NCI-H524 (cell line): ENCODE results near the gene YWHAE.
"Not testable (repeated sequence)": the region's sequence is repeated elsewhere in the genome, so short reads cannot be mapped to it uniquely, and the experiment has no call there.

ENCODE experiments used
- DNase-seq, 2 experiments: peaks; one replicate each; lab custom pipeline; 2025; lab: John Stamatoyannopoulos, UW

The YWHAE gene

DNA sequence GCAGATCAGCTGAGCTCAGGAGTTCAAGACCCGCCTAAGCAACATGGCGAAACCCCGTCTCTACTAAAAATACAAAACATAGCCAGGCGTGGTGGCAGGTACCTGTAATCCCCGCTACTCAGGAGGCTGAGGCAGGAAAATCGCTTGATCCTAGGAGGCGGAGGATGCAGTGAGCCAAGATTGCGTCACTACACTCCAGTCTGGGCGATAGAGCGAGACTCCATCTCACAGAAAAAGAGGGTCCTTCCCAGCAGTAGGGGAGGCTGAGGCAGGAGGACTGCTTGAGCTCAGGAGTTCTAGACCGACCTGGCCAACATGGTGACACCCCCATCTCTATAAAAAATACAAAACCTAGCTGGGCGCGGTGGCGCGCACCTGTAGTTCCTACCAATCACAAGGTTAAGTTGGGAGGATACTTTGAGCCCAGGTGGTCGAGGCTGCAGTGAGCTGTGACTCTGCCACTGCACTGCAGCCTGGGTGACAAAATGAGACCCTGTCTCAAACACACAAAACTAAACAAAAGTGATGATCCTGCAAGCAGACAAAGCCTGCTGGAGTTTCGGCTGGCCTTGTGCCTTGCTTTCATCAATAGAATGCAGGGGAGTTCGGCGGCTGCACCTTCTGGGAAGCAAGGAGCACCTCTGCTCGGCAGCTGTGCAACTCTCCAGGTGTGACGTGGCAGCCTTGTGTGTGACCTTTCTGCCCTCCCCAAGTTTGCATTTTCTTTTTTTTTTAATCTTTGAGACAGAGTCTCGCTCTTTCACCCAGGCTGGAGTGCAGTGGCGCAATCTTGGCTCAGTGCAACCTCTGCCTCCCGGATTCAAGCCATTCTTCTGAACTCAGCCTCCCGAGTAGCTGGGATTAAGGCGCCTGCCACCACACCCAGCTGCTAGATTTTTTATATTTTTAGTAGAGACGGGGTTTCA, 12.4 kb upstream of the YWHAE start:
- no peak for DNase-seq

DNA sequence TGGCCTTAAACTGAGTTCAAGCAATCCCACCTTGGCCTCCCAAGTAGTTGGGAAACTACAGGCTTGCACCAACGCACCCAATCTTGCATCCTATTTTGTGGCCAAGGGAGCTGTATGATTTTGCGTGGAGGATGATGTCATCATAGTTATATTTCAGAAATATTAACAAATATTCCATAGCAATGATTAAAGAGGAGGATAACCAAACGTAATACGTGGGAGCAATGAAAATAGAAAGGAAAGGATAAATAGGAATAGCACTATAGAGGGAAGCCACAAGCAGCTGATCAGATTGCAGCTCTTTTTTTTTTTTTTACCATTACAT, 2.2 kb upstream of the YWHAE start:
- no peak for DNase-seq

DNA sequence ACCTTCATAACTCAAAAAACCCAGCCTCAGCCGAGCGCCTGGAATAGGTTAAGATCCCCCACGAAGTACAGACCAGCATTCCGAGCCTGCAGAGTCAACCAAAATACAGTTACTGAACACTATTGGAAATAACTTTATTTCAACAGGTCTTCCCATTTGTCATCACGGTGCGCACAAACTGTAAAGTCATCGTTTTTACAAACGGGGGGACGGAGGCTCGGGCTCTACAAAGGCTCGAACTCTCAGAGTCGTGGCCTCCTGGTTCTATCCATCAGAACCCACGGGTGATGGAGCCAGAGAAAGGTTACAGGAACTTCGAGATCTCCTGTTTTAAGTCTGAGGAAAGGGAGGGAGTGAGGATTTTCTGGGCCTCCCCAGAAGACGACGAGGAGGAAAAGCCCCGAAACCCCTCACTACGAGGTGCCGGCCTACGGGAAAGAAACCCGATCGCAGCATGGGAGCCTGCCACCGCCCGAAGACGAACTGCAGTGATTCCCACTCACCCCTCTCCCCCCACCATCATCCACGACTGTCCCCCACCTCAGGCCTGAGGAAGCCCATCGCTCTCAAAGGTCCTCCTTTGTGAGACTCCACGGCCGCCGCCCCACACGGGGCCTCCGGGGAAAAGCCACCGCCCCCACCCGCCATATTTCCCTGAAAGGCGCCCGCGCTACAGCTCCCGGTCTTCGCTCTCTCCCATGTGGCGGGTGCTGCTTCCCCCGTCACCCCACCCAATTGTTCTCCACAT, 917 bp downstream of the YWHAE start:
- no peak for DNase-seq

DNA sequence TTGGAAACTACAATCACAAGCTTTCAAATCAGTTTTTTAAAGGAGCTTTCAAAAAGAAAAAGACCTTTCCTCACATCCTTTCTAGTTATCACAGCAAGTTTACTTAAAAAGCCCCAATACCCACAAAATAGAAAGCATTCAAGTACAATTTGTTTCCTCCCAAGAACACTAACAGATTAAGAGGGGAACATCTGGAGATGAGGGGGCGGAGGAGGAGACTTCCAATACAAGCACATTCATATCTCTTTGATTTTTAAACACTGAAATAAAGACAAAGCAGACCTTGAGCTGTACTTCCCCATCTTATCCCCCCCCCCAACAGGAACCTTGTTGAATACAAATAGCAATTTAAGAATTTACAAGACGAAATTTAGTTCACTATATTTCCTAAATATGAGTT, 2.0 kb downstream of the YWHAE start:
- peak in 1 of 2 experiments; percentile 31 for DNase-seq

DNA sequence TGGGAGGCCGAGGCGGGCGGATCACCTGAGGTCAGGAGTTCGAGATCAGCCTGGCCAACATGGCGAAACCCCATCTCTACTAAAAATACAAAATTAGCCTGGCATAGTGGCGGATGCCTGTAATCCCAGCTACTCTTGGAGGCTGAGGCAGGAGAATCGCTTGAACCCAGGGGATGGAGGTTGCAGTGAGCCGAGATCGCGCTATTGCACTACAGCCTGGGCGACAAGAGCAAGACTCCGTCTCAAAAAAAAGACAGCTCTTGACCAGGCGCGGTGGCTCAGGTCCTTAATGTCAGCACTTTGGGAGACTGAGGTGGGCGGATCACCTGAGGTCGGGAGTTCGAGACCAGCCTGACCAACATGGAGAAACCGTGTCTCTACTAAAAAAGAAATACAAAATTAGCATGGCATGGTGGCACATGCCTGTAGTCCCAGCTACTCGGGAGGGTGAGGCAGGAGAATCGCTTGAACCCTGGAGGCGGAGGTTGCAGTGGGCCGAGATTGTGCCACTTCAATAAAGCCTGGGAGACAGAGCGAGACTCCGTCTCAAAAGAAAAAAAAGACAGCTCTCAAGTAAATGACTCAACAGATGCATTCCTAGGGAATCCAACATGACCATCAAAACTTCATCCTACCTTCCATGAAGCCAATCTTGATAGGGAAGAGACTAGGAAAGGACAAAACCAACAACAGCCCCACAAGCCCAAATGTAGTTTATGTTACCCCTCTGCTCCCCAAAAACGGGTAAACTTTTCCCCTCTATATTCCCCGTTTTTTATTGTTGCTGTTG, 4.0 kb downstream of the YWHAE start:
- DNase-seq = not testable (repeated sequence)

DNA sequence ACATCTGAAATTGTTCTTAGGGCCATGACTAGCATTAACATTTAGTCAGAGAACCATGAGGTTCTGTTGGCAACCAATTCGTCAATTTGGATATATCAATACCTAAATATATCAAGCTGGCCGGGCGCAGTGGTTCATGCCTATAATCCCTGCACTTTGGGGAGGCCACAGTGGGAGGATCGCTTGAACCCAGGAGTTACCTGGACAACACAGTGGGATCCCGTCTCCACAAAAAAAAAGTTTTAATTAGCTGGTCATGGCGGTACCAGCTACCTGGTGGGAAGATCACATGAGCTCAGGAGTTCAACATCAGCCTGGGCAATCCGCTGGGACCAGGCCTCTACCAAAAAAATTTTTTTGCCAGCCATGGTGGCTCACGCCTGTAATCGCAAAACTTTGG, 8.4 kb downstream of the YWHAE start:
- DNase-seq = no peak

DNA sequence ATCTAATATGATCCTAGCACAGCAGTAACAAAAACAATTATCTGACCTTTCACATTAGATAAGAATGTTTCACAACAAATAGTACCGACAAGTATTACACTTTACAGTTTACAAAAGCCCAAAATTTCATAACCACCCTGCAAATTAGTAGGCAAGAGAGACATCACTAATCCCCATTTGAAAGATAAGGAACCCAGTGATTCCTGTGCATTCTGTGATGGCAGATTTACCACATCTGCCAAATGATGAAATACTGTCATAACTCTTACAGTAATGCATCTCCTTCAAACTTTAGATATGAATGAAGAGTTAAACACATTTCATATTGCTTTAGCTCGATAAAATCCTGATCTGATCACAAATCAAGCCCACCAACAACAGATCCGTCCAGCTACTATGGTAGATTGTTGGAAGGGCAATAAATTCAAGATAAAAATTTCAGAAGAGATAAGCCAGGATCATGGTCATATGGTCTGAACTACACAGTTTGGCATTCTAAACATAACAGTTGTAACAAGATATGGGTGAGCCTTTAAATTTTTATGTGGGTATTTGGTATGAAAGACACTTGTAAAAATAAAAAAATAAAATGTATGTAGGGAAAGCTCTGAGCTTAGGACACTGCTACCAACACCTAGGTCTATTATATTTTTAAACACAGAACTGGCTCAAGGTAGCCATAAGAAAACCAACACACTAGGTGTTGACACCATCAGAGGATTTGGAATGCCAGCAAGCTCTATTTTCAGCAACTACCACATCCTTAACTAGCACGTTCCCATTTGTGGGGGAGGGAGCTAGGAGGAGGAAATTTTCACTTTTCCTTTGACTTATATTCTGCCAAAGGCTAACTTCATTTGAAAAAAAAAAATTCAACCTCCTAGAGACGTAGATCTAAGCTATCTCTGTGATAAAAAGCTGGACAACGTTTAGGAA, 9.3 kb downstream of the YWHAE start:
- DNase-seq = no peak

DNA sequence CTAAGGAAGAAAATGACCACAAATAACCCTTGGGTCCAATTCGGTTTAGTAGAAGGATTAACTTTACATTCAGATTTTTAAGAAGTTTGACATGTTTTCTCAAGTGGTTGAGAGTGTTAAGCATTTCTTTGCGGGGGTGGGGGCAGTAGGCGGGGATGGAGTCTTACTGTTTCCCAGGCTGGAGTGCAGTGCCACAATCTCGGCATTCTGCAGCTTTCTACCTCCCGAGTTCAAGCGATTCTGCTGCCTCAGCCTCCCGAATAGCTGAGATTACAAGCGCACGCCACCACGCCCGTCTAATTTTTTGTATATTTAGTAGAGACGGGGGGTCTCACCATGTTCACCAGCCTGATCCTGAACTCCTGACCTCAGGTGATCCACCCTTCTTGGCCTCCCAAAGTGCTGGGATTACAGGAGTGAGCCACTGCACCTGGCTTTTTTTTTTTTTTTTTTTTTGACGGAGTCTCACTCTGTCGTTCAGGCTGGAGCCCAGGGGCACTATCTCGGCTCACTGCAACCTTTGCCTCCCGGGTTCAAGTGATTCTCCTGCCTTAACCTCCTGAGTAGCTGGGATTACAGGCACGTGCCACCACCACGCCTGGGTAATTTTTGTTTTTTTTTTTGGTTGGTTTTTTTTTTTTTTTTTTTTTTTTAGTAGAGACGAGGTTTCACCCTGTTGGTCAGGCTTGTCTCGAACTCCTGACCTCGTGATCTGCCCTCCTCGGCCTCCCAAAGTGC, 12.4 kb downstream of the YWHAE start:
- not testable (repeated sequence) for DNase-seq

DNA sequence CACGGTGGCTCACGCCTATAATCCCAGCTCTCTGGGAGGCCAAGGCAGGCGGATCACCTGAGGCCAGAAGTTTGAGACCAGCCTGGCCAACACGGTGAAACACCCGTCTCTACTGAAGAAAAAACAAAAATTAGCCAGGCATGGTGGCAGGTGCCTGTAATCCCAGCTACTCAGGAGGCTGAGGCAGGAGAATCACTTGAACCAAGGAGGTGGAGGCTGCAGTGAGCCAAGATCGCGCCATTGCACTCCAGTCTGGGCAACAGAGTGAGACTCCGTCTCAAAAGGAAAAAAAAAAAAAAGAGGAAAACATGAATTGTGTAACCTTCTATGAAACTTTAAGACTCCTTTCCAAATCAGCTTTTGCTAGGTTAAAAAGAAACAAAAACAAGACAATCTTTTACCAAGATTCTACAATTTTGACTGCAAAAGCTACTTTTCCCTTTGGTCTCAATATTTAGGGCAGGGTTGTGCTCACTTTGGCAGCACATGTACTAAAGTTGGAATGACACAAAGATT, 13.3 kb downstream of the YWHAE start:
- not testable (repeated sequence) for DNase-seq

DNA sequence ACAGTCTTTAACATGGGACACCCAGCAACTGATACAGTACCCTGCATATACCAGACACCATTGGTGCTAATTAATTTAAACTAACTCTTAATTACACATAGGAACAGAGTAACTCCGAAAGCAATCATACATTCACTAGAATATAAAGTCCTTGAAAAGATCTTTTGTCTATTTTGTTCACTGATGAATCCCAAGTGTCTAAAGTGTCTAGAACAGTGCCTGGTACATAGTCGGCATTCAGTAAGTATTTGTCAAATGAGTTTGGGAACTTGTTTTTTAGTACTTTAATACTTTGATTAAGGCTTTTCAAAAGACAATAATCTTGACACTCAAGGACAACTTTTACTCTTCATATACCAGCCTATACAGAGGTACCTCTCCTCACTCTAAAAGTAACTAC, 13.8 kb downstream of the YWHAE start:
- no peak for DNase-seq

DNA sequence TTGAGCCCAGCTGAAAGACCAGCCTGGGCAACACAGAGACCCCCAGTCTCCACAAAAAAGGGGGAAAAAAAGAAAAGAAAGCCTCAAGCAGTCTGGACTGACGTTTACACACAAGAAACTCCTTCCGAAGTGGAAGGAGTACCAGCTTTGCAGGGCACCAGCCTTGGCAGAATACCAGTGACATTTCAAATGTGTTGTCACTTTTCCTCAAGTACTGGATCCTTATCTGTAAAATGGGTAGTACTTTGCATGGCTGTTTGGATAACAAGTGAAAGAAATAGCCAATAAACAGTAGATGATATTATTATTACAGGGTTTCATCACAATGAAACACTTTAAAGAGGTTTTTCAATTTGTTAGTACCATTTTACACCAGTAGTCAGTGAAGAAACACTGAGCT, 14.2 kb downstream of the YWHAE start:
- DNase-seq = no peak

DNA sequence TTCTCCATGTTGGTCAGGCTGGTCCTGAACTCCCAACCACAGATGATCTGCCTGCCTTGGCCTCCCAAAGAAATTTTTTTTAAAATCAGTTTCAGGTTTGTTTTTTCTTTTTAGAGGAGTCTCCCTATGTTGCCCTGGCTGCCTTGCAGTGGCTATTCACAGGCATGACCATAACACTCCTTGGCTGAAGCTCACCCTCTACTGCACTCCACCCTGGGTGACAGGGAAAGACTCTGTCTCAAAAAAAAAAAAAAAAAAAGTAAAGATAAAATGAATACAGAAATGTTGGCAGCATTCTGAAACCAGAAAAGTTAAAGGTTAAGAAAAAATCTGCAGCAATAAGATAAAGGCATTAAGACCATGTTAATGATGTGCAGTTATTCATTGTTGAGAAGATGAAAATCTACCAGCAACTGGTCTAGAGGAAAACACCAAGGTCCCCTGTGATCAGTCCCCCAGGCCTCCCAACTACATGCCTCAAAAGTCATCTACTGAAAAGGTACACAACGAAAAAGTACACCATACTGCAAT, 15.1 kb downstream of the YWHAE start:
- DNase-seq = no peak

DNA sequence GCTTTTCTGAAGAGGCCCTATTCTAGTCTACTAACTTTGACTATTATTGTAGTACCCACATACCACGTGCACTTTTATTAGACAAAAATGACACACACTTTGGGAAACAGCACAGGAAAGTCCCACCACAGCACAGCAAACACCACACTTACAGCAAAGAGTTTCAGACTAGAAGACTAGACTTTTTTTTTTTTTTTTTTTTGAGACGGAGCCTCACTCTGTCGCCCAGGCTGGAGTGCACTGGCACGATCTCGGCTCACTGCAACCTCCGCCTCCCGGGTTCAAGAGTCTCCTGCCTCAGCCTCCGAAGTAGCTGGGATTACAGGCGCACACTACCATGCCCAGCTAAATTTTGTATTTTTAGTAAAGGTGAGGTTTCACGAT, 20.1 kb downstream of the YWHAE start:
- no peak for DNase-seq

DNA sequence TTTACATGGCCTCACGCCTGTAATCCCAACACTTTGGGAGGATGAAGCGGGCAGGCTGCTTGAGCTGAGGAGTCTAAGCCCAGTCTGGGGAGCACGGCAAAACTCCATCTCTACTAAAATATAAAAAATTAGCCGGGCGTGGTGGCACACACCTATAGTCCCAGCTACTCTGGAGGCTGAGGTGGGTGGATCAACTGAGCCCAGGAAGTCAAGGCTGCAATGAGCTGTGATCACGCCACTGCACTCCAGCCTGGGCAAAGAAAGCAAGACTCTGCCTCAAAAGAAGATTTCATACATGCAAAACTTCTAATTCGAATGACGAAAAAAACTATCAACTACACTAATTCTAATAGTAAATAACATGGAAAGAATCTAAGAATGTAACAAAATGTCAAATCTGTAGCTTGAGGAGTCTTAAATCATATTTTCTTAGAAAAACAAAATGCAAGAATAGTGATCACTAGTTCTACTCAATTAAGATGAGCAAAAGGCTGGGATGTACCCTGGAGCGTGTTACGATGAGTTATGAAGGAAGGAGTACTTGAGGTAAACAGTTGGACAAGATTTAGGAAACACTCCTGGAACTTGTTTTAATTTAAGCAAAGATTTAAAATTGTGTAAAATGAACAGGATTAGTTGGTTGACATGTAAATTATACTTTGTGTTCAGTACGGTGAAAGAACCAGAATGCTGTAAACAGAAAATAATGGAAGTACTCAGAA, 20.7 kb downstream of the YWHAE start:
- DNase-seq = no peak

DNA sequence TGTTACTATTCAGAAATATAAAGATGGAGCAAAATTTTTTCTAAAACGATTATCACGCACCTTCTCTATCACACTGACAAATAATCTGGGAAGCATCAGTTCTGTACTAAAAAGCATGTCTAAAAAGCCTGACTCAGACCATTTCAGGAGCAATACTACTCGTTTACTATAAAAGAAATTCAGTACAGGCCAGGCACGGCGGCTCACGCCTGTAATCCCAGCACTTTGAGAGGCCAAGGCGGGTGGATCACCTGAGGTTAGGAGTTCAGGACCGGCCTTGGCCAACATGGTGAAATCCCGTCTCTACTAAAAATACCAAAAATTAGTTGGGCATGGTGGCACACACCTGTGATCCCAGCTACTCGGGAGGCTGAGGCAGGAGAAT, 21.6 kb downstream of the YWHAE start:
- DNase-seq = not testable (repeated sequence)

DNA sequence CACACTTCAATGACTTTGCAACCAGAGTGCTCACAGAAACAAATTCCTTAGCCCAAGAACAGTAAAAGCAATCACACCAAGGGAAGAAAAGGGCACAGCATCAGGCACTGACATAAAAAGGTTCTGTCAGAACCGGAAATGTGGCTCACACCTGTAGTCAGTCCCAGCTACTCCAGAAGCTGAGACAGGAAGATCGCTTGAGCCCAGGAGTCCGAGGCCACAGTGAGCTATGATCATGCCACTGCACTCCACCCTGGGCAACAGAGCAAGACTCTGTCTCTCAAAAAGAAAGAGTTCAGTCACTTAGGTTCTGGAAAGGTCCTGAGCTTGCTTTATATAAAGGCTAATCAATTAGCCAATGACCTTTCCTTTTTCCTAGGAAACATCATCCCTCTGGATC, 22.7 kb downstream of the YWHAE start:
- no peak for DNase-seq

DNA sequence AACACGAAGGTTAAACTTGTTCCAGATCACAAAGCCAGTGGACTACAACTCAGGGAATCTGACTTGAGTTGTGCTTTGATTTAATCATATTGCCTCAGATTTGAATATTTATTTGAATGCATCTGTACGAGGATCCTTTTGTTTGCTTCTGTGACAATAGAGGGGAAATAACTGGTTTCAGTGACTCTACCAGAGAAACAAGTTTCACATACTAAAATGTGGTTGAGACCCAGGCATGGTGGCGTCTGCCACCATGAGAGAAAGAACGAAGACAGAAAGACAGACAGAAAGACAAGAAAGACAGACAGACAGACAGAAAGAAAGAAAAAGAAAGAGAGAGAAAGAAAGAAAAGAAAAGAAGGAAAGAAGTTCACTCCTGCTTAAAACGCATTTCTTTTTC, 24.0 kb downstream of the YWHAE start:
- no peak for DNase-seq

DNA sequence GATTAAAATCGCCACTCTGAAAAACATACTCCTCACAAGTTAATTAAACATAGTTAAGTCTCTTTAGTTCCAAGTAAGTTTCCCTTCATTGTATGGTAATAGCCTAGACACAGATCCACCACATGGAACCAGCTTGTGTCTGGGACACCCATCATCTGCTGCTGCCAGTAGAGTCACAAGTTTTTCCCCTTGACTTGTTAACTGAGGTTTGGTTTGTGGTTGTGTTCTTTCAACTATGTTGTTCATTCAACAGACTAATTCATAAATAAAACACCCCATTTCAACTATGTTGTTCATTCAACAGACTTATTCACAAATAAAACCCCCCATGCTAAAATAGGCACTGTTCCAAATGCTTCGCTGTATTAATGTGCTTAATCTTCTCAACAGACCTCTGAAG, 24.4 kb downstream of the YWHAE start:
- DNase-seq = no peak

DNA sequence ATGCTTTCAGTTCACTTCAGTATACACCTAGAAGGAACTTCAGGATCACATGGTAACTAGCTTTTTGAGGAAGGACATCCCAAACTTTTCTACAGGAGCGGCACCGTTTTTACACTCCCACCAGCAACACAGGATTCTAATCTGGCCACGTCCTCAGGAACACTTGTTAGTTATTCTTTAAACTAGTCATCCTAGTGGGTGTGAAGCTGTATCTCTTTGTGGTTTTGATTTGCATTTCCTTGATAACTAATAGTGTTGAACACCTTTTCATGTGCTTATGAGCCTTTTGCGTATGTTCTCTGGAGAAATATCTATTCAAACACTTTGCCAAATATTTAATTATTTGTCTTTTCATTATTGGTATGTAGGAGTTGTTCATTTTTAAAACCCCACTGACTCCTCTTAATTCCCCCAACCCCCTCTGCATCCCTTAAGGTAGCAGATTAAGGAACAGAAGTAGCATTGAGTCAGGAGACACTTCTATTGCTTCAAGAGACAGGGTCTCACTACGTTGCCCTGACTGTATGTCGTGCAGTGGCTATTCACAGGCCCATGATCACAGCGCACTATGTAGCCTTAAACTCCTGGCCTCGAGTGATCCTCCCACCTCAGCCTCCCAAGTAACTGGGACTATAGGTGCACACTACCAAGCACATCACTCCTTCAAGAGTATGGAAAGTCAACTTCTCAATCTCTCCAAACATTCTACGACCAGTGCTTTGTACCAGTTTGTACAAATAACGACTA, 25.4 kb downstream of the YWHAE start:
- no peak for DNase-seq
